H9 (cell line): Measurements from ENCODE around the gene MGMT. TPM values are rescaled to one million over a fixed set of nuclear protein-coding genes. Genes with fewer than 3 reads are reported as not detected.

Source experiments
- DNase-seq: peaks from one replicate; pipeline ENCODE4 v3.0.0-alpha.2; 2017
- H2AFZ ChIP-seq: one replicate; pipeline ENCODE4 v1.6.1; 2013; ENCODE audit warnings: mild to moderate bottlenecking, low read length, control low read depth, moderate library complexity
- H2AK5ac ChIP-seq: 2 replicates; pipeline ENCODE4 v1.6.1; 2013; ENCODE audit warnings: low read length, control low read depth, mixed read lengths; ENCODE audit not compliant: insufficient read length
- H2BK120ac ChIP-seq: one replicate; pipeline ENCODE4 v1.6.1; 2013; ENCODE audit warnings: low read depth, mild to moderate bottlenecking, low read length, control low read depth, inconsistent platforms; ENCODE audit not compliant: poor library complexity, severe bottlenecking
- H2BK12ac ChIP-seq: 2 replicates; pipeline ENCODE4 v1.6.1; 2013; ENCODE audit warnings: low read length, control low read depth, mixed read lengths, low read depth; ENCODE audit not compliant: insufficient read length
- H2BK15ac ChIP-seq: 2 replicates; pipeline ENCODE4 v1.6.1; 2013; ENCODE audit warnings: low read depth, low read length, control low read depth
- H2BK20ac ChIP-seq: one replicate; pipeline ENCODE4 v1.6.1; 2013; ENCODE audit warnings: low read depth, mild to moderate bottlenecking, low read length, control low read depth, inconsistent platforms; ENCODE audit not compliant: poor library complexity, severe bottlenecking
- H2BK5ac ChIP-seq: 2 replicates; pipeline ENCODE4 v1.6.1; 2013; ENCODE audit warnings: low read length, control low read depth, mixed read lengths; ENCODE audit not compliant: insufficient read length
- H3K14ac ChIP-seq: 2 replicates; pipeline ENCODE4 v1.6.1; 2013; ENCODE audit warnings: low read length, control low read depth; ENCODE audit not compliant: insufficient read depth
- H3K18ac ChIP-seq: 2 replicates; pipeline ENCODE4 v1.6.1; 2013; ENCODE audit warnings: low read depth, mild to moderate bottlenecking, mixed read lengths, low read length, control low read depth; ENCODE audit not compliant: insufficient read length
- H3K23ac ChIP-seq: 2 replicates; pipeline ENCODE4 v1.6.1; 2013; ENCODE audit warnings: low read length, control low read depth, mixed read lengths, low read depth; ENCODE audit not compliant: insufficient read length
- H3K23me2 ChIP-seq: 2 replicates; pipeline ENCODE4 v1.6.1; 2013; ENCODE audit warnings: low read depth, mild to moderate bottlenecking, mixed read lengths, low read length, control low read depth; ENCODE audit not compliant: insufficient read length, poor library complexity, severe bottlenecking
- H3K27ac ChIP-seq: 2 replicates; pipeline ENCODE4 v1.5.1; 2013; ENCODE audit warnings: low read length, control low read depth, mixed read lengths, low read depth; ENCODE audit not compliant: insufficient read length
- H3K27me3 ChIP-seq: 2 replicates; pipeline ENCODE4 v1.6.1; 2013; ENCODE audit warnings: low read length, control low read depth, inconsistent platforms; ENCODE audit not compliant: insufficient read depth
- H3K4ac ChIP-seq: 2 replicates; pipeline ENCODE4 v1.6.1; 2013; ENCODE audit warnings: low read depth, mild to moderate bottlenecking, control low read depth, inconsistent platforms, low read length, moderate library complexity
- H3K4me1 ChIP-seq: 2 replicates; pipeline ENCODE4 v1.6.1; 2013; ENCODE audit warnings: low read length, control low read depth, inconsistent platforms; ENCODE audit not compliant: insufficient read depth
- H3K4me2 ChIP-seq: 2 replicates; pipeline ENCODE4 v1.6.1; 2013; ENCODE audit warnings: low read length, control low read depth, mixed read lengths; ENCODE audit not compliant: insufficient read length, insufficient read depth
- H3K56ac ChIP-seq: 2 replicates; pipeline ENCODE4 v1.6.1; 2013; ENCODE audit warnings: low read depth, mild to moderate bottlenecking, mixed read lengths, low read length, control low read depth; ENCODE audit not compliant: insufficient read length
- H3K79me1 ChIP-seq: 2 replicates; pipeline ENCODE4 v1.6.1; 2013; ENCODE audit warnings: low read depth, mild to moderate bottlenecking, moderate library complexity, low read length, control low read depth, inconsistent platforms; ENCODE audit not compliant: insufficient read depth, poor library complexity, severe bottlenecking
- H3K79me2 ChIP-seq: 2 replicates; pipeline ENCODE4 v1.6.1; 2013; ENCODE audit warnings: low read length, control low read depth, inconsistent platforms; ENCODE audit not compliant: insufficient read depth
- H3K9ac ChIP-seq: 2 replicates; pipeline ENCODE4 v1.6.1; 2013; ENCODE audit warnings: low read length, control low read depth, mixed read lengths; ENCODE audit not compliant: insufficient read length; ENCODE audit errors: extremely low read depth
- H3K9me3 ChIP-seq: one replicate; pipeline ENCODE4 v1.6.1; 2013; ENCODE audit warnings: low read depth, low read length, inconsistent platforms; ENCODE audit not compliant: control insufficient read depth
- H3T11ph ChIP-seq: one replicate; pipeline ENCODE4 v1.6.1; 2013; ENCODE audit warnings: mild to moderate bottlenecking, low read length, control low read depth, inconsistent platforms
- H4K20me1 ChIP-seq: one replicate; pipeline ENCODE4 v1.6.1; 2013; ENCODE audit not compliant: control insufficient read depth, insufficient read length, insufficient read depth
- H4K5ac ChIP-seq: 2 replicates; pipeline ENCODE4 v1.6.1; 2013; ENCODE audit warnings: low read depth, mild to moderate bottlenecking, mixed read lengths, low read length, control low read depth; ENCODE audit not compliant: insufficient read length
- H4K8ac ChIP-seq: replicated peaks from 2 replicates; pipeline ENCODE4 v1.6.1; 2013; ENCODE audit warnings: low read length, control low read depth, mixed read lengths, low read depth; ENCODE audit not compliant: insufficient read length
- H4K91ac ChIP-seq: 2 replicates; pipeline ENCODE4 v1.6.1; 2013; ENCODE audit warnings: low read depth, mild to moderate bottlenecking, moderate library complexity, mixed read lengths, low read length, control low read depth; ENCODE audit not compliant: insufficient read length
- H3K27ac Mint-ChIP-seq, 3 experiments: 2 replicates in 2 of 3; 3 replicates in 1 of 3; pipeline ENCODE4 v1.8.0; 2020 to 2021; ENCODE audit warnings: mixed read lengths in 3 of 3, mild to moderate bottlenecking in 1 of 3, moderate library complexity in 1 of 3
- H3K27me3 Mint-ChIP-seq: 2 replicates; pipeline ENCODE4 v1.8.0; 2021; ENCODE audit warnings: low read depth, mild to moderate bottlenecking, moderate library complexity, mixed read lengths
- H3K36me3 Mint-ChIP-seq, 3 experiments: 2 replicates in 2 of 3; 3 replicates in 1 of 3; pipeline ENCODE4 v1.8.0; 2020 to 2021; ENCODE audit warnings: low read depth in 3 of 3, mixed read lengths in 3 of 3; ENCODE audit not compliant: insufficient read depth in 1 of 3
- H3K4me1 Mint-ChIP-seq, 2 experiments: 2 replicates each; pipeline ENCODE4 v1.8.0; 2020; ENCODE audit warnings: mixed read lengths in 2 of 2
- H3K4me3 Mint-ChIP-seq, 2 experiments: 2 replicates in 1 of 2; 3 replicates in 1 of 2; pipeline ENCODE4 v1.8.0; 2020 to 2021; ENCODE audit warnings: mild to moderate bottlenecking in 2 of 2, mixed read lengths in 2 of 2, moderate library complexity in 1 of 2
- H3K9me3 Mint-ChIP-seq, 2 experiments: 2 replicates in 1 of 2; 3 replicates in 1 of 2; pipeline ENCODE4 v1.8.0; 2020; ENCODE audit warnings: mild to moderate bottlenecking in 2 of 2, mixed read lengths in 2 of 2, moderate library complexity in 1 of 2
- CTCF ChIP-seq: fragments of 200-600 bp; sonication (generic); conservative IDR thresholded peaks from 3 replicates; pipeline ENCODE4 v1.8.0; 2021; ENCODE audit warnings: antibody characterized with exemption, mild to moderate bottlenecking
- WGBS: extraction: QIAGEN DNeasy Blood & Tissue Kit; methylation state at CpG from one replicate; pipeline ENCODE4 v1.1.7; 2013; ENCODE audit warnings: missing lambda C conversion rate, low lambda C conversion rate, mixed read lengths; ENCODE audit not compliant: insufficient read length; ENCODE audit errors: extremely low coverage; 5-methylcytosine and 5-hydroxymethylcytosine counted together
- total RNA-seq: library from RNA; stranded (reverse); gene quantifications from 2 replicates; pipeline ENCODE4 v1.2.1, GENCODE V29; 2021

Gene MGMT
- total RNA-seq, 1 experiment from 2014 or later: 18.4 TPM

GRCh38 chr10:129604333-129605032 is 137.4 kb downstream of the MGMT start:
- Histone ChIP-seq H2AFZ (no peak overlapping the region), H3K4me2 (no peak overlapping the region), H3K27ac (no peak overlapping the region), H4K91ac (no peak overlapping the region), H4K5ac (no peak overlapping the region), H3K4ac (no peak overlapping the region), H3K9ac (no peak overlapping the region), H2BK15ac (no peak overlapping the region), H2BK120ac (no peak overlapping the region), H4K8ac (no peak overlapping the region), H2BK20ac (no peak overlapping the region), H4K20me1 (no peaks in the 10 kb centered on the region), H3T11ph (no peak overlapping the region), H3K23ac (no peak overlapping the region), H3K4me1 (peaks cover 4% of the 10 kb centered on the region; the same call in 1 of the 2 replicates), H3K14ac (no peak overlapping the region), H2BK12ac (no peak overlapping the region), H3K79me2 (no peaks in the 10 kb centered on the region), H3K56ac (no peak overlapping the region), H2AK5ac (no peak overlapping the region), H3K18ac (no peak overlapping the region), H3K9me3 (no peaks in the 10 kb centered on the region), H3K23me2 (no peaks in the 10 kb centered on the region), H2BK5ac (no peak overlapping the region), H3K79me1 (no peaks in the 10 kb centered on the region), H3K27me3 (no peaks in the 10 kb centered on the region)
- no peak for DNase-seq
- Mint-ChIP-seq H3K9me3 (no peaks in the 10 kb centered on the region), H3K27me3 (no peaks in the 10 kb centered on the region), H3K27ac (peak overlapping the region in 1 of 3 experiments; percentile 21; a peak in 1 of 7 replicates), H3K4me1 (peaks cover 20% of the 10 kb centered on the region in 2 experiments), H3K36me3 (0 out of 7 replicates have a peak, but pooled peaks cover 0 to under 1% (median 0%) of the 10 kb centered on the region in 3 experiments), H3K4me3 (no peak overlapping the region)
- no CpG with 5 or more reads among the region's 10 CpGs for WGBS
- no peak for TF ChIP-seq CTCF
